Spleen (tissue), 11 donors: Measurements from ENCODE around the gene MRPS33. TPM values are rescaled to one million over a fixed set of nuclear protein-coding genes. Genes with fewer than 3 reads are reported as not detected.

Source experiments
- DNase-seq: peaks from one replicate; pipeline ENCODE4 v3.0.0-alpha.2; 2020
- H3K27ac ChIP-seq, 8 donors: fragments of 200-600 bp; sonication (generic) in 7 of 8; 1 replicate in 4 of 8; 2 replicates in 4 of 8; pipeline versions ENCODE4 v1.5.0 to v1.8.0; 2016 to 2021; ENCODE audit warnings: inconsistent platforms in 4 of 8, mild to moderate bottlenecking in 4 of 8, moderate library complexity in 1 of 8
- H3K27me3 ChIP-seq, 7 donors: fragments of 200-600 bp; sonication (generic) in 6 of 7; replicated peaks in 1 of 7; 1 replicate in 4 of 7; 2 replicates in 3 of 7; pipeline versions ENCODE4 v1.5.0 to v1.8.0; 2016 to 2021; ENCODE audit warnings: inconsistent platforms in 3 of 7, mild to moderate bottlenecking in 1 of 7
- H3K36me3 ChIP-seq, 6 donors: fragments of 200-600 bp; sonication (generic) in 5 of 6; 1 replicate in 4 of 6; 2 replicates in 2 of 6; pipeline versions ENCODE4 v1.5.0 to v1.8.0; 2016 to 2021; ENCODE audit warnings: inconsistent platforms in 2 of 6
- H3K4me1 ChIP-seq, 6 donors: fragments of 200-600 bp; sonication (generic) in 5 of 6; 1 replicate in 3 of 6; 2 replicates in 3 of 6; pipeline versions ENCODE4 v1.5.0 to v1.8.0; 2016 to 2021; ENCODE audit warnings: inconsistent platforms in 3 of 6
- H3K4me3 ChIP-seq, 8 donors: fragments of 200-600 bp; sonication (generic) in 7 of 8; 1 replicate in 4 of 8; 2 replicates in 4 of 8; pipeline versions ENCODE4 v1.5.0 to v1.8.0; 2016 to 2021; ENCODE audit warnings: inconsistent platforms in 4 of 8, mild to moderate bottlenecking in 4 of 8, moderate library complexity in 2 of 8
- H3K9me3 ChIP-seq, 8 donors: fragments of 200-600 bp; sonication (generic) in 7 of 8; 1 replicate in 4 of 8; 2 replicates in 4 of 8; pipeline versions ENCODE4 v1.5.0 to v1.8.0; 2016 to 2021; ENCODE audit warnings: inconsistent platforms in 4 of 8
- CTCF ChIP-seq, 11 experiments: fragments of 200-600 bp in 7 of 11; fragments of 450-650 bp in 4 of 11; sonication (generic) in 4 of 11; IDR thresholded peaks in 8 of 11; conservative IDR thresholded peaks in 3 of 11; 1 replicate in 7 of 11; 2 replicates in 4 of 11; pipeline versions ENCODE4 v1.4.0 to v1.8.0; 2016 to 2021; ENCODE audit warnings: antibody characterized with exemption in 11 of 11, inconsistent platforms in 4 of 11, mild to moderate bottlenecking in 1 of 11
- POLR2A ChIP-seq, 3 donors: fragments of 450-650 bp; IDR thresholded peaks; one replicate each; pipeline ENCODE4 v1.5.1; 2017; ENCODE audit warnings: antibody characterized with exemption in 3 of 3, mild to moderate bottlenecking in 1 of 3
- POLR2AphosphoS5 ChIP-seq, 3 donors: sonication (generic); formaldehyde crosslinking; IDR thresholded peaks; one replicate each; pipeline ENCODE4 v1.5.1; 2017; ENCODE audit warnings: antibody characterized with exemption in 3 of 3
- WGBS, 5 donors: extraction: QIAGEN DNeasy Blood & Tissue Kit in 3 of 5; methylation state at CpG; one replicate each; pipeline versions ENCODE4 v1.1.5 to v1.1.7; 2013 to 2018; 5-methylcytosine and 5-hydroxymethylcytosine counted together
- intact Hi-C: fragments of 100-400 bp; cut with DNase I; formaldehyde crosslinking; loops from one replicate; pipeline ENCODE4 v1.15.0; 2023; ENCODE audit warnings: low total_unique reads
- polyA plus RNA-seq, 3 donors: library from polyadenylated mRNA; stranded (reverse); fragments of 200-250 nt; gene quantifications; one replicate each; pipeline ENCODE4 v1.2.1, GENCODE V29; 2013
- total RNA-seq, 7 donors: library from RNA; depleted of rRNA in 3 of 7; stranded (reverse); fragments of >200 nt in 3 of 7; fragmentation: NEBNext Ultra II Directional in 4 of 7; extraction: Animal tissue kit (Norgen Biotek cat#: 25700) in 4 of 7; gene quantifications; one replicate each; pipeline versions ENCODE4 v1.1.0 to v1.2.1, GENCODE V29; 2016 to 2021
- donor health status: healthy with polysubstance abuse.
- donor health status: DM: no; HTN: no; CAD: no; lungs with moderate emphysema.
- donor health status: DM: no; HTN: no; CAD: no.
- donor health status: Bipolar disorder and iron deficiency.
- donor health status: healthy.
- donor health status: DM: no; HTN: no; CAD: no.
- donor health status: DM: yes; HTN: yes; CAD: no.

The MRPS33 gene
- total and polyA plus RNA-seq, 10 donors, result 5.9 to 71.4 (median 27.7) TPM

- TF ChIP-seq POLR2A (IDR thresholded peaks at IDR 0.05) (no peak), POLR2AphosphoS5 (IDR thresholded peaks at IDR 0.05) (no peak), CTCF (IDR thresholded peaks at IDR 0.05 in 8 of 11, conservative IDR thresholded peaks at IDR 0.05 in 3 of 11) (no peak)
- no peaks in the 10 kb centered on the region for H3K36me3 ChIP-seq
- intact Hi-C loops, result no loop called here
- DNase-seq, result no peak
- H3K9me3 ChIP-seq, result no peaks in the 10 kb centered on the region
- no peak overlapping the region for H3K4me3 ChIP-seq
- WGBS, 5 donors, result 75 to 84% (median 78%) methylated on average over 4 of the region's 4 CpGs
- H3K27me3 ChIP-seq, result peaks cover 0 to 3% (median 0%) of the 10 kb centered on the region in 7 donors
- no peak overlapping the region for H3K27ac ChIP-seq
- no peaks in the 10 kb centered on the region for H3K4me1 ChIP-seq
Observed at GRCh38 chr7:140990193-140990962, 24.4 kb downstream of the MRPS33 start.

GRCh38 chr7:140989068-140989467 is 25.7 kb downstream of the MRPS33 start:
- no peak overlapping the region for H3K4me3 ChIP-seq
- H3K27me3 ChIP-seq, result peaks cover 0 to 3% (median 0%) of the 10 kb centered on the region in 7 donors
- peaks cover 0 to 9% (median 6%) of the 10 kb centered on the region in 8 donors for H3K9me3 ChIP-seq
- TF ChIP-seq CTCF (IDR thresholded peaks at IDR 0.05 in 8 of 11, conservative IDR thresholded peaks at IDR 0.05 in 3 of 11) (no peak), POLR2AphosphoS5 (IDR thresholded peaks at IDR 0.05) (no peak), POLR2A (IDR thresholded peaks at IDR 0.05) (no peak)
- H3K36me3 ChIP-seq, result no peaks in the 10 kb centered on the region
- no peak overlapping the region for H3K27ac ChIP-seq
- intact Hi-C loops, result no loop called here
- H3K4me1 ChIP-seq, result no peaks in the 10 kb centered on the region
- DNase-seq, result no peak

GRCh38 chr7:140983802-140984201 is 30.9 kb downstream of the MRPS33 start:
- H3K27ac ChIP-seq, result no peak overlapping the region
- intact Hi-C loops, result no loop called here
- no peak for DNase-seq
- no peaks in the 10 kb centered on the region for H3K36me3 ChIP-seq
- no peak overlapping the region for H3K4me3 ChIP-seq
- H3K4me1 ChIP-seq, result peaks cover 0 to 4% (median 0%) of the 10 kb centered on the region in 6 donors
- TF ChIP-seq POLR2A (IDR thresholded peaks at IDR 0.05), result no peak
- peak in 3 of 11 experiments; percentile 24 to 45 (median 27) for TF ChIP-seq CTCF (IDR thresholded peaks at IDR 0.05 in 8 of 11, conservative IDR thresholded peaks at IDR 0.05 in 3 of 11)
- peaks cover 0 to 3% (median 0%) of the 10 kb centered on the region in 7 donors for H3K27me3 ChIP-seq
- WGBS, 5 donors, result 62 to 75% (median 73%) methylated on average over 4 of the region's 4 CpGs
- H3K9me3 ChIP-seq, result peaks cover 0 to 19% (median 13%) of the 10 kb centered on the region in 8 donors

- WGBS, 5 donors, result 16 to 40% (median 30%) methylated on average over 2 of the region's 2 CpGs
- peaks cover 0 to 4% (median 0%) of the 10 kb centered on the region in 6 donors for H3K4me1 ChIP-seq
- peak overlapping the region in 4 of 8 donors; percentile 0 to 63 (median 16) for H3K27ac ChIP-seq
- no peaks in the 10 kb centered on the region for H3K27me3 ChIP-seq
- intact Hi-C loops, result no loop called here
- H3K4me3 ChIP-seq, result no peak overlapping the region
- DNase-seq, result no peak
- no peaks in the 10 kb centered on the region for H3K36me3 ChIP-seq
- peaks cover 0 to 19% (median 13%) of the 10 kb centered on the region in 8 donors for H3K9me3 ChIP-seq
- TF ChIP-seq POLR2AphosphoS5 (IDR thresholded peaks at IDR 0.05), result no peak
- TF ChIP-seq POLR2A (IDR thresholded peaks at IDR 0.05), result no peak
- TF ChIP-seq CTCF (IDR thresholded peaks at IDR 0.05 in 8 of 11, conservative IDR thresholded peaks at IDR 0.05 in 3 of 11), result no peak
Observed at GRCh38 chr7:140982508-140982907, 32.2 kb downstream of the MRPS33 start.
